ENCODE data around the gene PHACTR4. TPM values are rescaled to one million over a fixed set of nuclear protein-coding genes. Genes with fewer than 3 reads are reported as not detected.

Gene PHACTR4
- total and polyA plus RNA-seq, 9 of the 15 experiments (the other 6 are each of a cell fraction or from before 2014, with no cell fraction given): 6.4 to 43.6 (median 14.2) TPM

DNA sequence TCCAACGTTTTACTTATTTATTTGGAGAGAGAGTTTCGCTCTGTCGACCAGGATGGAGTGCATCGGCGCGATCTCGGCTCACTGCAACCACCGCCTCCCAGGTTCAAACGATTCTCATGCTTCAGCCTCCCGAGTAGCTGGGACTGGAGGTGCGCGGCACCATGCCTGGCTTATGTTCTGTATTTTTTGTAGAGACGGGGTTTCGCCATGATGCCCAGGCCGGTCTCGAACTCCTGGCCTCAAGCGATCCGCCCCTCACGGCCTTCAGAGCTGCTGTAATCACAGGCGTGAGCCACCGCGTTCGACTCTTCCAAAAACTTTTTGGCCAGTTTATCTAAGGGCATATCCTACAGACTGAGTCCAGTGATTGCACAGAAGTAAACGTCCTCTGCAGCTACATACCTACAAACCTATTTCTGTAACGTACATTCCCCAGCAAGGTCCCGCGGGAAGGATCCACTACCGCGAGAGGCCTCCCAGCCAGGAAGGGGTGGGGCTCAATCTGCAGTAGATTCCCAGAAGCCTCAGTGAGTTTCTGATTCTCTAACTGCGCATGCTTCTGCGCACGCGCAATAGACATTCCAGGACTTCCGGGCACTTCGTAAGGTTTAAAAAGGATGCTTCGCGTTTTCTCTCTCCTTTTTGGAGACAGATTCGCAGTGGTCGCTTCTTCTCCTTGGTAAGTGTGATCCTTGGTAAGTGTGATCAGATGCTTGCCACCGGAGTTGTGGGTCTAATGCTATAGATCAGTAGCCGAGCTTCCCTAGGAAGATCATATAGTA, 136.1 kb downstream of the PHACTR4 start, which contains the start of gene RCC1 (continued):
- no peak for TF ChIP-seq NFYB (IDR thresholded peaks at IDR 0.05; ENCODE audit: extremely low read depth, insufficient read length)
- peak; percentile 77; the same call in 1 of the 2 replicates for TF ChIP-seq DNMT1 (IDR thresholded peaks at IDR 0.05)
- TF ChIP-seq FOXA3 (CRISPR knock-in tag; conservative IDR thresholded peaks at IDR 0.05 in 1 of 2, IDR thresholded peaks at IDR 0.05 in 1 of 2): no peak; a peak in 1 of 4 replicates
- TF ChIP-seq TEAD1 (CRISPR knock-in tag; IDR thresholded peaks at IDR 0.05): peak; percentile 50 to 98; a peak in 2 of 4 replicates
- TF ChIP-seq SMARCA4 (IDR thresholded peaks at IDR 0.05): 0 out of 2 replicates have a peak, but pooled peaks have one; percentile 11
- TF ChIP-seq ZNF785 (CRISPR knock-in tag; IDR thresholded peaks at IDR 0.05): no peak
- TF ChIP-seq, protein P1, sequence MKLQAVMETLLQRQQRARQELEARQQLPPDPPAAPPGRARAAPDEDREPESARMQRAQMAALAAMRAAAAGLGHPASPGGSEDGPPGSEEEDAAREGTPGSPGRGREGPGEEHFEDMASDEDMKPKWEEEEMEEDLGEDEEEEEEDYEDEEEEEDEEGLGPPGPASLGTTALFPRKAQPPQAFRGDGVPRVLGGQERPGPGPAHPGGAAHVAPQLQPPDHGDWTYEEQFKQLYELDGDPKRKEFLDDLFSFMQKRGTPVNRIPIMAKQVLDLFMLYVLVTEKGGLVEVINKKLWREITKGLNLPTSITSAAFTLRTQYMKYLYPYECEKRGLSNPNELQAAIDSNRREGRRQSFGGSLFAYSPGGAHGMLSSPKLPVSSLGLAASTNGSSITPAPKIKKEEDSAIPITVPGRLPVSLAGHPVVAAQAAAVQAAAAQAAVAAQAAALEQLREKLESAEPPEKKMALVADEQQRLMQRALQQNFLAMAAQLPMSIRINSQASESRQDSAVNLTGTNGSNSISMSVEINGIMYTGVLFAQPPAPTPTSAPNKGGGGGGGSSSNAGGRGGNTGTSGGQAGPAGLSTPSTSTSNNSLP (IDR thresholded peaks at IDR 0.05; ENCODE audit: borderline replicate concordance, low read depth, low read length): peak; percentile 69; the same call in 1 of the 2 replicates
- TF ChIP-seq MCM5 (IDR thresholded peaks at IDR 0.05; ENCODE audit: low read depth): no peak
- peak; percentile 48; the same call in 1 of the 2 replicates for TF ChIP-seq ZNF431 (CRISPR knock-in tag; IDR thresholded peaks at IDR 0.05)
- TF ChIP-seq TOE1 (IDR thresholded peaks at IDR 0.05; ENCODE audit: borderline replicate concordance): peak; percentile 32; the same call in 1 of the 2 replicates
- TF ChIP-seq TOE1 (CRISPR knock-in tag; IDR thresholded peaks at IDR 0.05; ENCODE audit: borderline replicate concordance, low read depth): no peak
- no peak for TF ChIP-seq ZNF77 (CRISPR knock-in tag; IDR thresholded peaks at IDR 0.05)
- peak; percentile 57; the same call in 1 of the 2 replicates for TF ChIP-seq RB1 (IDR thresholded peaks at IDR 0.05; ENCODE audit: low read depth)
- TF ChIP-seq ZNF512 (tag; IDR thresholded peaks at IDR 0.05): no peak
- TF ChIP-seq HMBOX1 (IDR thresholded peaks at IDR 0.05): peak; percentile 48; the same call in 1 of the 2 replicates
- peak; percentile 37 for TF ChIP-seq RBM39 (optimal IDR thresholded peaks at IDR 0.05; ENCODE audit: low read depth, low read length)
- TF ChIP-seq YY1 (IDR thresholded peaks at IDR 0.05; ENCODE audit: borderline replicate concordance in 1 of 3, control insufficient read depth in 1 of 3, extremely low read depth in 1 of 3, insufficient read depth in 3 of 3, insufficient read length in 1 of 3, insufficient replicate concordance in 2 of 3, low read depth in 1 of 3, low read length in 2 of 3): peak in 2 of 3 experiments; percentile 25 to 81
- 0 out of 2 replicates have a peak, but pooled peaks have one; percentile 56 for TF ChIP-seq ZBTB17 (CRISPR knock-in tag; IDR thresholded peaks at IDR 0.05)
- peak; percentile 70 for TF ChIP-seq ZZZ3 (IDR thresholded peaks at IDR 0.05)
- TF ChIP-seq, protein P2, sequence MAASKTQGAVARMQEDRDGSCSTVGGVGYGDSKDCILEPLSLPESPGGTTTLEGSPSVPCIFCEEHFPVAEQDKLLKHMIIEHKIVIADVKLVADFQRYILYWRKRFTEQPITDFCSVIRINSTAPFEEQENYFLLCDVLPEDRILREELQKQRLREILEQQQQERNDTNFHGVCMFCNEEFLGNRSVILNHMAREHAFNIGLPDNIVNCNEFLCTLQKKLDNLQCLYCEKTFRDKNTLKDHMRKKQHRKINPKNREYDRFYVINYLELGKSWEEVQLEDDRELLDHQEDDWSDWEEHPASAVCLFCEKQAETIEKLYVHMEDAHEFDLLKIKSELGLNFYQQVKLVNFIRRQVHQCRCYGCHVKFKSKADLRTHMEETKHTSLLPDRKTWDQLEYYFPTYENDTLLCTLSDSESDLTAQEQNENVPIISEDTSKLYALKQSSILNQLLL (CRISPR knock-in tag; IDR thresholded peaks at IDR 0.05; ENCODE audit: borderline replicate concordance): no peak

Measured in K562 (cell line).